ENCODE data around the gene CD8B. TPM values are rescaled to one million over a fixed set of nuclear protein-coding genes. Genes with fewer than 3 reads are reported as not detected.

CD8B gene
- total RNA-seq, 1 experiment from 2014 or later: 9.1 TPM

DNA sequence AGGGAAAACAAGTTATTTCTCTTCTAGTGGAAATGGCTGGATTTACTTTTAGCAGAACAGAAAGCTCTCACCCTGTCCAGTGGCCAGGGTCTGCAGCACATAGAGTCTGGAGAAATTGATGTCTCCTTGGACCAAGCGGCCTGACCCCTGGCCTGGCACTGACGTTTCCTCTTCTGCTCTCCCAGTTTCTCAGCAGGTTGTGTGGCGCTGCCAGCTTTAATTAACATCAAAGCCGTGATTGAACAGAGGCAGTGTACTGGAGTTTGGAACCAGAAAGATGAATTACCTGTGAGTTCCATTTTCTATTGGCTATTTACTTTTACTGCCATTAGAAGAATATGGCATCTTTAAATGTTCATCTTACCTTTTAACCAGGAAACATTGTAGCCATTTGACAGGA, 91.8 kb downstream of the CD8B start:
- CTCF ChIA-PET: no interaction called here
- Mint-ChIP-seq H3K36me3 (ENCODE audit: insufficient read depth, unreplicated experiment) (peaks cover 61% of the 10 kb centered on the region), H3K4me1 (ENCODE audit: low read depth, unreplicated experiment) (no peaks in the 10 kb centered on the region), H3K27me3 (ENCODE audit: insufficient read depth, unreplicated experiment) (no peaks in the 10 kb centered on the region), H3K27ac (ENCODE audit: unreplicated experiment) (no peak overlapping the region), H3K4me3 (ENCODE audit: unreplicated experiment) (no peak overlapping the region), H3K9me3 (ENCODE audit: unreplicated experiment) (no peaks in the 10 kb centered on the region)
- intact Hi-C loops (cut with micrococcal nuclease; ENCODE audit: unreplicated experiment): loop anchor here (10.0 kb wide), 1 partner anchor 245 kb away; no protein-coding TSS in a partner anchor
- TF ChIP-seq, protein P1, sequence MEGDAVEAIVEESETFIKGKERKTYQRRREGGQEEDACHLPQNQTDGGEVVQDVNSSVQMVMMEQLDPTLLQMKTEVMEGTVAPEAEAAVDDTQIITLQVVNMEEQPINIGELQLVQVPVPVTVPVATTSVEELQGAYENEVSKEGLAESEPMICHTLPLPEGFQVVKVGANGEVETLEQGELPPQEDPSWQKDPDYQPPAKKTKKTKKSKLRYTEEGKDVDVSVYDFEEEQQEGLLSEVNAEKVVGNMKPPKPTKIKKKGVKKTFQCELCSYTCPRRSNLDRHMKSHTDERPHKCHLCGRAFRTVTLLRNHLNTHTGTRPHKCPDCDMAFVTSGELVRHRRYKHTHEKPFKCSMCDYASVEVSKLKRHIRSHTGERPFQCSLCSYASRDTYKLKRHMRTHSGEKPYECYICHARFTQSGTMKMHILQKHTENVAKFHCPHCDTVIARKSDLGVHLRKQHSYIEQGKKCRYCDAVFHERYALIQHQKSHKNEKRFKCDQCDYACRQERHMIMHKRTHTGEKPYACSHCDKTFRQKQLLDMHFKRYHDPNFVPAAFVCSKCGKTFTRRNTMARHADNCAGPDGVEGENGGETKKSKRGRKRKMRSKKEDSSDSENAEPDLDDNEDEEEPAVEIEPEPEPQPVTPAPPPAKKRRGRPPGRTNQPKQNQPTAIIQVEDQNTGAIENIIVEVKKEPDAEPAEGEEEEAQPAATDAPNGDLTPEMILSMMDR (IDR thresholded peaks at IDR 0.05; ENCODE audit: insufficient read depth in 1 of 2, low read depth in 1 of 2, low read length in 1 of 2, severe bottlenecking in 1 of 2, unreplicated experiment in 1 of 2): no peak
- no TSS peak for BruUV-seq (replicated peaks)
- no peak for DNase-seq
- H3K27me3 ChIP-seq (replicated peaks; ENCODE audit: control insufficient read depth, insufficient read depth, low read length): no peaks in the 10 kb centered on the region
- H3K4me1 ChIP-seq: no peaks in the 10 kb centered on the region
- peaks cover 3% of the 10 kb centered on the region for H3K36me3 ChIP-seq (ENCODE audit: control insufficient read depth, insufficient read depth, low read length)
- POLR2A ChIA-PET: no interaction called here
- H3K4me3 ChIP-seq (ENCODE audit: low read depth, low read length): no peak overlapping the region
- no peaks in the 10 kb centered on the region for H3K9me3 ChIP-seq

- no peaks in the 10 kb centered on the region for H3K4me1 ChIP-seq
- no TSS peak for BruUV-seq (replicated peaks)
- no peak for DNase-seq
- peaks cover 3% of the 10 kb centered on the region for H3K36me3 ChIP-seq (ENCODE audit: control insufficient read depth, insufficient read depth, low read length)
- no peaks in the 10 kb centered on the region for H3K27me3 ChIP-seq (replicated peaks; ENCODE audit: control insufficient read depth, insufficient read depth, low read length)
- Mint-ChIP-seq H3K27ac (ENCODE audit: unreplicated experiment) (no peak overlapping the region), H3K4me3 (ENCODE audit: unreplicated experiment) (no peak overlapping the region), H3K4me1 (ENCODE audit: low read depth, unreplicated experiment) (no peaks in the 10 kb centered on the region), H3K36me3 (ENCODE audit: insufficient read depth, unreplicated experiment) (peaks cover 56% of the 10 kb centered on the region), H3K27me3 (ENCODE audit: insufficient read depth, unreplicated experiment) (no peaks in the 10 kb centered on the region), H3K9me3 (ENCODE audit: unreplicated experiment) (no peaks in the 10 kb centered on the region)
- intact Hi-C loops (cut with micrococcal nuclease; ENCODE audit: unreplicated experiment): loop anchor here (10.0 kb wide), 1 partner anchor 244 kb away; no protein-coding TSS in a partner anchor
- no peak overlapping the region for H3K4me3 ChIP-seq (ENCODE audit: low read depth, low read length)
- ChIA-PET POLR2A (no interaction called here), CTCF (interaction anchor here (0.6 kb wide), 1 partner anchor 130 kb away, joined by 3 read pairs; no protein-coding TSS in a partner anchor)
- no peaks in the 10 kb centered on the region for H3K9me3 ChIP-seq
- TF ChIP-seq, protein P1 (IDR thresholded peaks at IDR 0.05; ENCODE audit: insufficient read depth in 1 of 2, low read depth in 1 of 2, low read length in 1 of 2, severe bottlenecking in 1 of 2, unreplicated experiment in 1 of 2): no peak
These were observed 93.3 kb downstream of the CD8B start for GRCh38 chr2:86768189-86768949.

Other genes with a start within 250 kb of the CD8B start
- 20.0 and 21.8 TPM in 2 replicates for gene RNF103, start 238.0 kb downstream of the CD8B start, total RNA-seq (2022)
- gene RMND5A, start 141.6 kb downstream of the CD8B start, total RNA-seq (2022): 59.9 and 61.5 TPM in 2 replicates
- 1.5 and 1.6 TPM in 2 replicates for gene CD8A, start 71.0 kb downstream of the CD8B start, total RNA-seq (2022)
- gene RGPD1, start 80.2 kb upstream of the CD8B start, total RNA-seq (2022): 3.0 and 3.6 TPM in 2 replicates
- 1.3 TPM in 1 of 2 replicates, not detected in the other for gene PLGLB1, start 160.0 kb upstream of the CD8B start, total RNA-seq (2022)

Measured in Caco-2 (cell line).